ENCODE results near the gene PFKFB3.
"Not testable (repeated sequence)": the region's sequence is repeated elsewhere in the genome, so short reads cannot be mapped to it uniquely, and the experiment has no call there.

Gene PFKFB3

GRCh38 chr10:6239213-6239991, 36.7 kb downstream of the PFKFB3 start:
- DNase-seq: peak; percentile 93

GRCh38 chr10:6240254-6240653, 37.5 kb downstream of the PFKFB3 start:
- DNase-seq: no peak

- no peak for DNase-seq
Measured at GRCh38 chr10:6242089-6242488, 39.4 kb downstream of the PFKFB3 start.

- no peak for DNase-seq
Measured at GRCh38 chr10:6244510-6244909, 41.8 kb downstream of the PFKFB3 start.

GRCh38 chr10:6247041-6247712, 44.4 kb downstream of the PFKFB3 start:
- DNase-seq: no peak

- DNase-seq: not testable (repeated sequence)
Measured at GRCh38 chr10:6248908-6249307, 46.2 kb downstream of the PFKFB3 start.

GRCh38 chr10:6249698-6250097, 47.0 kb downstream of the PFKFB3 start:
- no peak for DNase-seq

GRCh38 chr10:6250745-6251144, 48.0 kb downstream of the PFKFB3 start:
- no peak for DNase-seq

GRCh38 chr10:6254201-6254600, 51.5 kb downstream of the PFKFB3 start:
- DNase-seq: no peak

- DNase-seq: no peak
Measured at GRCh38 chr10:6255548-6256061, 52.9 kb downstream of the PFKFB3 start.

- DNase-seq: no peak
Measured at GRCh38 chr10:6256439-6256838, 53.7 kb downstream of the PFKFB3 start.

GRCh38 chr10:6259153-6259552, 56.4 kb downstream of the PFKFB3 start:
- no peak for DNase-seq

GRCh38 chr10:6260843-6261242, 58.1 kb downstream of the PFKFB3 start:
- no peak for DNase-seq

- no peak for DNase-seq
Measured at GRCh38 chr10:6267941-6268340, 65.2 kb downstream of the PFKFB3 start.

- DNase-seq: no peak
Measured at GRCh38 chr10:6269432-6269831, 66.7 kb downstream of the PFKFB3 start.

GRCh38 chr10:6269953-6270867, 67.5 kb downstream of the PFKFB3 start:
- peak; percentile 94 for DNase-seq

- DNase-seq: no peak
Measured at GRCh38 chr10:6270951-6271350, 68.2 kb downstream of the PFKFB3 start.

GRCh38 chr10:6271663-6272062, 68.9 kb downstream of the PFKFB3 start:
- DNase-seq: no peak

GRCh38 chr10:6272126-6272525, 69.4 kb downstream of the PFKFB3 start:
- DNase-seq: no peak

- no peak for DNase-seq
Measured at GRCh38 chr10:6273351-6273750, 70.6 kb downstream of the PFKFB3 start.

GRCh38 chr10:6274040-6274439, 71.3 kb downstream of the PFKFB3 start:
- no peak for DNase-seq

GRCh38 chr10:6274484-6274883, 71.8 kb downstream of the PFKFB3 start:
- DNase-seq: no peak
